SU-DHL-6 (cell line): ENCODE results near the gene ALDH4A1.

ENCODE experiments used
- CTCF ChIP-seq: fragments of 200-600 bp; sonication (generic); IDR thresholded peaks from one replicate; pipeline ENCODE4 v1.5.1; 2017; ENCODE audit warnings: antibody characterized with exemption, mild to moderate bottlenecking, low read length, moderate library complexity; ENCODE audit not compliant: insufficient read depth, poor library complexity, severe bottlenecking
- EZH2phosphoT487 ChIP-seq: fragments of 200-600 bp; sonication (generic), shearing (Covaris generic); conservative IDR thresholded peaks from 2 replicates; pipeline ENCODE4 v1.6.1; 2018; ENCODE audit warnings: mild to moderate bottlenecking, antibody characterized with exemption, low read length, moderate library complexity, mixed read lengths

- TF ChIP-seq CTCF, result no peak
- TF ChIP-seq EZH2phosphoT487, result no peak
Measured at GRCh38 chr1:18932879-18933278, 30.5 kb upstream of the ALDH4A1 start.
